GM12874 (cell line): ENCODE measurements around the gene SCIN.

Source experiments
- CTCF ChIP-seq: IDR thresholded peaks from 2 replicates; pipeline ENCODE4 v1.5.1; 2011; ENCODE audit warnings: low read depth, mild to moderate bottlenecking, control low read depth, low read length, moderate library complexity; ENCODE audit not compliant: insufficient read depth

Gene SCIN

GRCh38 chr7:12638851-12639456, 68.4 kb downstream of the SCIN start:
- peak; percentile 26; the same call in 1 of the 2 replicates for TF ChIP-seq CTCF

- TF ChIP-seq CTCF = no peak
Observed at GRCh38 chr7:12640299-12641096, 70.0 kb downstream of the SCIN start.

- TF ChIP-seq CTCF = no peak
Observed at GRCh38 chr7:12641196-12641595, 70.7 kb downstream of the SCIN start.

GRCh38 chr7:12642508-12642907, 72.0 kb downstream of the SCIN start:
- no peak for TF ChIP-seq CTCF

GRCh38 chr7:12643001-12643643, 72.6 kb downstream of the SCIN start:
- TF ChIP-seq CTCF = no peak

- TF ChIP-seq CTCF = no peak
Observed at GRCh38 chr7:12643644-12644043, 73.1 kb downstream of the SCIN start.

- TF ChIP-seq CTCF = no peak
Observed at GRCh38 chr7:12646139-12646538, 75.6 kb downstream of the SCIN start.
